GM19455 (cell line): Measurements from ENCODE around the gene RBMS3.

ENCODE experiments used
- ATAC-seq: cut with Tn5 transposase; IDR thresholded peaks from one replicate; pipeline ENCODE4 v1.9.1; 2021; ENCODE audit not compliant: unreplicated experiment

The RBMS3 gene

GRCh38 chr3:29559741-29560465, 279.0 kb downstream of the RBMS3 start:
- ATAC-seq, result no peak

GRCh38 chr3:29561651-29562149, 280.8 kb downstream of the RBMS3 start:
- ATAC-seq, result no peak

- no peak for ATAC-seq
Observed at GRCh38 chr3:29565236-29565635, 284.4 kb downstream of the RBMS3 start.

- ATAC-seq, result no peak
Observed at GRCh38 chr3:29567501-29567900, 286.6 kb downstream of the RBMS3 start.

- no peak for ATAC-seq
Observed at GRCh38 chr3:29568355-29568754, 287.5 kb downstream of the RBMS3 start.

GRCh38 chr3:29576181-29576580, 295.3 kb downstream of the RBMS3 start:
- no peak for ATAC-seq

GRCh38 chr3:29576675-29577074, 295.8 kb downstream of the RBMS3 start:
- ATAC-seq, result no peak

GRCh38 chr3:29577250-29577649, 296.4 kb downstream of the RBMS3 start:
- ATAC-seq, result no peak

GRCh38 chr3:29581311-29581710, 300.4 kb downstream of the RBMS3 start:
- ATAC-seq, result no peak

- ATAC-seq, result no peak
Observed at GRCh38 chr3:29582273-29582672, 301.4 kb downstream of the RBMS3 start.

- no peak for ATAC-seq
Observed at GRCh38 chr3:29583861-29584260, 303.0 kb downstream of the RBMS3 start.

- no peak for ATAC-seq
Observed at GRCh38 chr3:29585368-29585767, 304.5 kb downstream of the RBMS3 start.

GRCh38 chr3:29587340-29587739, 306.5 kb downstream of the RBMS3 start:
- no peak for ATAC-seq

- ATAC-seq, result no peak
Observed at GRCh38 chr3:29590012-29590411, 309.1 kb downstream of the RBMS3 start.

GRCh38 chr3:29590461-29590860, 309.6 kb downstream of the RBMS3 start:
- ATAC-seq, result no peak

- no peak for ATAC-seq
Observed at GRCh38 chr3:29591579-29591978, 310.7 kb downstream of the RBMS3 start.

GRCh38 chr3:29593802-29594201, 312.9 kb downstream of the RBMS3 start:
- no peak for ATAC-seq

GRCh38 chr3:29594261-29594660, 313.4 kb downstream of the RBMS3 start:
- no peak for ATAC-seq

- ATAC-seq, result no peak
Observed at GRCh38 chr3:29597376-29598008, 316.6 kb downstream of the RBMS3 start.

GRCh38 chr3:29601861-29602585, 321.2 kb downstream of the RBMS3 start:
- no peak for ATAC-seq

GRCh38 chr3:29605845-29606244, 325.0 kb downstream of the RBMS3 start:
- ATAC-seq, result no peak

- no peak for ATAC-seq
Observed at GRCh38 chr3:29606416-29606815, 325.5 kb downstream of the RBMS3 start.
